ENCODE measurements around the gene WDR55.

- TF ChIP-seq CEBPB (IDR thresholded peaks at IDR 0.05), result 0 out of 2 replicates have a peak, but pooled peaks have one; percentile 28
- TF ChIP-seq EP300 (IDR thresholded peaks at IDR 0.05; ENCODE audit: borderline replicate concordance), result no peak
- peak; percentile 57 for TF ChIP-seq TCF12 (IDR thresholded peaks at IDR 0.05; ENCODE audit: low read depth)
- no peak for TF ChIP-seq YY1 (IDR thresholded peaks at IDR 0.05; ENCODE audit: low read depth)
- TF ChIP-seq EGR1 (IDR thresholded peaks at IDR 0.05), result no peak
- peak; percentile 68 for TF ChIP-seq MAX (IDR thresholded peaks at IDR 0.05)
- peak; percentile 93 for TF ChIP-seq TAF1 (IDR thresholded peaks at IDR 0.05; ENCODE audit: low read depth)
- no peak for TF ChIP-seq REST (IDR thresholded peaks at IDR 0.05; ENCODE audit: low read depth)
Measured at GRCh38 chr5:140690941-140691924, 26.5 kb downstream of the WDR55 start, which contains the start of the genes HARS1 and HARS2.
